Caki2 (cell line): Measurements from ENCODE around the gene REPS1. TPM values are rescaled to one million over a fixed set of nuclear protein-coding genes. Genes with fewer than 3 reads are reported as not detected.
"Not testable (repeated sequence)": the region's sequence is repeated elsewhere in the genome, so short reads cannot be mapped to it uniquely, and the experiment has no call there.

ENCODE experiments used
- DNase-seq: peaks from one replicate; pipeline ENCODE4 v3.0.0-alpha.2; 2015; ENCODE audit warnings: low read depth
- in situ Hi-C: cut with HindIII; loops from 2 replicates; pipeline ENCODE4 v1.10.0; 2016; ENCODE audit warnings: low sequenced_read_pairs, low pct_unique_long_range_greater_than_20kb, mixed read lengths
- total RNA-seq: library from RNA; depleted of rRNA; stranded (reverse); fragments of >200 nt; shearing (Covaris generic); gene quantifications from 2 replicates; pipeline ENCODE4 v1.2.3, GENCODE V29; 2014; ENCODE audit warnings: low replicate concordance

REPS1 gene
- total RNA-seq, 1 experiment from 2014 or later, result 33.2 TPM

DNA sequence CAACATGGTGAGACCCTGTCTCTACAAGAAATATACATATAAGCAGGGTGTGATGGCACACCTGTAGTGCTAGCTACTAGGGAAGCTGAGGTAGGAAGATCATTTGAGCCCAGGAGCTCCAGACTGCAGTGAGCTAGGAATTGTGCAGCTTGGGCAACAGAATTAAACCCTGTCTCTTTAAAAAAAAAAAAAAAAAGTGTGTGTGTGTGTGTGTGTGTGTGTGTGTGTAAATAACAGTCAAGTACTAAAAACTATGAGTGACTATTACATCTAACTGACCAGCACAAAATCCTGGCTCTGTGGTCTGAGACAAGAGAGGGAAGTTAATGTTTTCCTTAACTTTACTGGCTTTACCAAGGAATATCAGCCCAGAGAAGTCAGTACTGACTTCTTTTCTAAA is 32.8 kb downstream of the REPS1 start:
- no peak for DNase-seq
- in situ Hi-C loops, result no loop called here

DNA sequence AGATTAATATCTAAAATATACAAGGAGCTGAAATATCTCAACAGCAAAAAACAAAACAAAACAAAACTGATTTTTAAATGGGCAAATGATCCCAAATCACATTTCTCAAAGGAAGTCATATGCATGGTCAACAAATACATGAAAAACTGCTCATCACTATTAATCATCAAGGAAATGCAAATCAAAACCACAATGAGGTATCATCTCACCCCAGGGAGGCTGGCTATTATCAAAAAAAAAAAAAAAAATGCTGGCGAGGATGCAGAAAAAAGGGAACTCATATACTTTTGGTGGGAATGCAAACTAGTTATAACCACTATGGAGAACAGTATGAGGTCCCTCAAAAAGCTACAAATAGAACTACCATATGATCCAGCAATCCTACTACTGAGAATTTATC is 34.6 kb downstream of the REPS1 start:
- in situ Hi-C loops, result no loop called here
- DNase-seq, result no peak

DNA sequence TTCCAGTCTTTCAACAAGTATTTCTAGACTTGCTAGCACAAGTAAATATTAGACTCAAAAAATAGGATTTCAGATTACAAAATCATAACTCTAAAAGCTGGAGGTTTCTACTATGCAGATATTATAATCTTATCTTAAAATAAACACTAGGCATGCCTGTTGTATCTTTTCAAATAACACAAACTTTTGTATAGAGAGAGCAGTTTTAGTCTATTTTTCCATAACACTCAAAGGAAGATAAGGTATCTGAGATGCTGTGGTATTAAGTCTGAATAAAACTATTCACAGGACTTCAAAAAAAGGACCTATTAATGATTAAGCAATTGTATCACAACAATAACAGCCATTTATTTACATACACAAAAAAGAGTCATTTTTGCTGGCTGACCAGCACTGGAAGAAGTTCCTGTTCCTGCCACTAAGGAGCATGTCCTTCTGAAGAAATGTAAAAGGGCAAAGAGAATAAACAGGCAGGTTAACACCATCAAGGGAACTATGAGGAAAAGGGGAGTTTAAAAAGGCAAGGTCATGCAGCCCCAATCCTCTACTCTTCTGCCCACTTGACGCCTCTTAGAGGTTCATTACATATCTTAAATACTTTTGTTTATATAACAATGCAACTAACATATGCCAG is 39.4 kb downstream of the REPS1 start:
- in situ Hi-C loops, result no loop called here
- no peak for DNase-seq

DNA sequence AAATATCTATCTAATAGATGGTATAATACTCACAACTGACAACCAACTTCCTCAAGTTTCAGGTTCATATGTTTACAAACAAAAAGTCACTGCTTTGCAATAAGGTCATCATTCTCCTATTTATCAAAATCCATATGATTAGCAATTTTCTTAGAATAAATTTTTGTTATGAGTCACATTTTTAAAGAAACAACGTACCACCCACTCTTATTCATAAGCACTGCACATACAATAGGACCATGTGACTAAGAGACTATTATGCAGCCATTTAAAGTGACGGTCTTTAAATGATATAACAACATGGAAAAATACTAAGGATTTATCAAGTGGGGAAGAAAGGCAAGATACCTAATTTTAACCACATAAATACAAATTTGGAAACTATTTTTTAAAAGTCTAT is 40.0 kb downstream of the REPS1 start:
- in situ Hi-C loops, result no loop called here
- DNase-seq, result no peak

DNA sequence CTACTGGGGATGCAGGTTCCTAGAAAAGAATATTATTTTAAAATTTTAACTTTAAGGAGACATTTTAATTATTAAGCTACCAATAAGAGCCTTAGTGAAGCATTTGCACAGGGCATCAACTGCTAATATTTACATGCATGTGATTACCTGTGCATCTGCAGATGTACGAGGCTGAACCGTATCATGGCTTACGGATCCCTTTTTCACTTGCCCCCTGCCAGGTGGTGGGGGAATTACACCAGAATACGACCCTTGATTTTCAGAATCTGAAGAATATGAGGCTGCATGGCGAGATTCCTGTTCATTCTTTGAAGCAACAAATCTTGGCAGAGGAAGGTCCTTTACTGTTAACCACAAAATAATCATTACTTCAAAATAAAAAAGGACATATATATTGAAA is 42.7 kb downstream of the REPS1 start:
- in situ Hi-C loops, result no loop called here
- DNase-seq, result no peak

DNA sequence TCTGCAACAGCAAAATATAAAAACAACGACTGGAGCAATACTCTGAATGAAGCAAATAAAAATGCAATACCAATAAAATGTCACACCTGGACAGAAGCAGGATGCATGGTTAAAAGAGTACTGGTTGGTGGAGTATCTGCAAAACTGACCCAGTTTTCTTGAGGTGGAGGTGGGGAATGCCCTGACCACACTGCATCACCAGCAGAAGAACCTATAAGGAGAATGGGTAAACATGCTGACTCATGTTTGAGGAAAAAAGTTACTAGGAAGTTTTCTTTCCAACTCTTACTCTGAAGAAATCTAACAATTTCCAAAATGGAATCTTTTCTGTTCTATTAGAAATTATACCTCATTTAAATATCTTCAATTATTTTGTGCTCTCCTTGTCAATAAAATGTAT is 43.6 kb downstream of the REPS1 start:
- DNase-seq, result peak; percentile 73

DNA sequence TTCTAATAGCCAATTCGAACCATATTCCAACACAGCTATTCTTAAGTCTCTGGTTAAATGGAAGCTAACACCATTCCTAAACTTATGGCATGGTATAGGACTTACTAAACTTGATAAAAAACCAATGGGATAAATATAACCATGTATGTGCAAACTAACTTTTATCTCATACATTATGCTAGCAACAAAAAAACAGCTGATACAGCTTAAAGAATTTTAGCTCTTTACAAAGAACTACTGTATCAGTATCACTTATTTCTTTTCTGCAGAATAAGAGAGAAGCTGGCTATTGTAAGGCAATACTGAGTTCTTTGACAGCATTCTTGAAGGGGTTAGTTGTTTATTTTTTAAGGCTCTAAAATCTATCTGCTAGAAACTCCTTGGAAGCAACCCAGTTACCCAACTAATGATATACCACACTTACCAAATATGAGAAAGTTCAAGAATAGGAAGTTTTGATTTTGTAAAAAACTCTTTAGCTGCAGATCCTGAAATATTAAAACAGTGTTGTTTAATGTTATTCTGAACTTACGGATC is 44.9 kb downstream of the REPS1 start:
- DNase-seq, result no peak
- in situ Hi-C loops, result no loop called here

More for the DNA sequence above, 43.6 kb downstream of the REPS1 start:
- in situ Hi-C loops, result no loop called here

DNA sequence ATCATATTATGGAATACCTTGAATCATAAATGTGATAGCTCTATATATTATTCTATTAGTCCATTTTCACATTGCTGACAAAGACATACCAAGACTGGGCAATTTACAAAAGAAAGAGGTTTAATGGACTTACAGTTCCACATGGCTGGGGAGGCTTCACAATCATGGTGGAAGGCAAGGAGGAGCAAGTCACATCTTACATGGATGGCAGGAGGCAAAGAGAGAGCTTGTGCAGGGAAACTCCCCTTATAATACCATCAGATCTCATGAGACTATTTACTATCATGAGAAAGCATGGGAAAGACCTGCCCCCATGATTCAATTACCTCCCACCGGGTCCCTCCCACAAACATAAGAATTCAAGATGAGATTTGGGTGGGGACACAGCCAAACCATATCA is 51.2 kb downstream of the REPS1 start:
- DNase-seq, in situ Hi-C loops: not testable (repeated sequence)

DNA sequence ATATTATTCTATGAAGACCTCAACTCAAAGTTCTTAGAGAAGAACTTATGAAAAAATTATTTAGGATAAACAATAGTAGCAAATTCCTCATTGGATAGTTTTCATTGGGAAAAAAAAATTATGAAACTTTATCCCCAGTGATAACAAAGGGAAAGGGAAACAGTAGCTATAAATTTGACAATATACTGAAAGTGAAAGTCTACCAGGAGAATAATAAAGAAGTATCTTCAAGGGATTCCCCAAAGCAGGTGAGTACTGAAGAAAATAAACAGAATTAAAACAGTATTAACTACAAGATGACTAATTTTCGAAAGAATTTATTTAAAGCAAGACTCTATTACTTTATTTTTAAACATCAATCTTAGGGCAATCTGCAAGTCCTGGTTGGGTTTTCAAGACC is 56.4 kb downstream of the REPS1 start:
- DNase-seq, result no peak
- in situ Hi-C loops, result no loop called here

DNA sequence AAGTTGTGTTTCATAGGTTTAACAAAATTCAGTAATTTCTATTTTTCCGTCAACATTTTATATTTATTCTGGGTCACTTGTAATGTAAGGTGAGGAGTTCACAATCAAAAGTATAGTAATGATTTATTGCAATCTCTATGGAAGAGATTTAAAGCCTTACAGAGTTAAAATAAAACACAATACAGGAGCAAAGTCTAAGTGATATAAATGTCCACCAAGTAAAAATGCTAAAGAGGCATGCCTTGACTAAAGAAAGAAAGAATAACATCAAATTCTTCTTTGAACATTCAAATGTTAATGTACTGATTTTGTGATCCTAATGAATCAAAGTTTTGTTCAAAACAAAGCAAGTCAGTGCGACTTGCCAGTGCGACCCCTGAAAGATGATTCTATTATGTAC is 61.5 kb downstream of the REPS1 start:
- in situ Hi-C loops, result no loop called here

DNA sequence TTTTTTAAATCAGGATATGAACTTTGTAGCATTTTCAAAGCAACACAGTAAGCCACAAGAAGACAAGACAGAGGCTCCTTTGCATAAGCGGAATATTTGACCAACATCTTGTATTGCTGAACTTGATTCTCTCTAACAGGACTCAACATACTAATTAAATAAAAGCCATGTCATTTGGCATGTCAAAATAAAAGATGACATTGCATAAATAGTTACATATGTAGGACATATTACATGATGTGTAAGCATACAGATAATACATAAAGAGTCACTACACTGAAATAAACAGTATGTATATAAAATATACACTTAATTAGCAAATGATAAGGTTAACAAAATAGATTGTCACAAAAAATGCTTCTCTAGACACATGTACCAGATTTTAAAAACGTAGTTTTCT is 62.2 kb downstream of the REPS1 start:
- DNase-seq, result no peak
- in situ Hi-C loops, result no loop called here

More for the DNA sequence above, 61.5 kb downstream of the REPS1 start:
- DNase-seq, result no peak

DNA sequence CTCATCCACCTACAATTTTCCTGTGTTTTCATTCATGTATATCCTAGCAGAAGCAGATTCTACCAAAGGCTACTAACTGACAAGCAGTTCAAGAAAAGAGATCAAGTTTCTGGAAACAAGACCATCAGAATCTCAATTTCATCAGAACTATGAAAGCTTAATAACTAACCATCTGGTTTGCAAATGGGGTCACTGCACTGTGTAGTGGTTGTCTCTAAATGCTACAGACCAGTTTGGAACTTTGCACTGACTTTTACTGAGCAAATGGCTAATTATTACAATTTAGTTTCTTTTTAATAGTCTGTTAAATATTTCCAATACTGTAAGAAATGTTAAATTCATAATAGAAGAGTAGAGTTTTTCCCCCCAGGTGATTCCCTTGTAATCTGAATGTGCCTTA is 64.5 kb downstream of the REPS1 start:
- in situ Hi-C loops, result no loop called here
- DNase-seq, result no peak

DNA sequence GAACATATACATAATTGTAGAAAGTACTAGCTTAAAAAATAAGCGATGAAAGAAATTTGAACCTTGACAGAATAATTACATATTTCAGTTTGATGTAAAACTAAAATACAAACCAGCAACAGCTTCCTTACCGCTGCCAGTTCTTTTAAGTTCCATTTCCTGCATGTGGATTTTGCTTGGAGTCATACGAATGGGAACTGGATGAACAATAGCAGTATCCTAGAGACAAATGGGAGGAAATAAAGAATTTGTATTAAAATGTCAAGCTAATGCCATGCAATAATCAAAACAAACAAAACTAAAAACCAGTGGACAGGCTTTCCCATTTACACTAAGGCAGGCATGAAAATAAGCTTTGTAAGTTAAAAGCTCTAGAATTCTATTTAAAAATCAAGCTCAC is 67.1 kb downstream of the REPS1 start:
- in situ Hi-C loops, result no loop called here
- DNase-seq, result no peak

DNA sequence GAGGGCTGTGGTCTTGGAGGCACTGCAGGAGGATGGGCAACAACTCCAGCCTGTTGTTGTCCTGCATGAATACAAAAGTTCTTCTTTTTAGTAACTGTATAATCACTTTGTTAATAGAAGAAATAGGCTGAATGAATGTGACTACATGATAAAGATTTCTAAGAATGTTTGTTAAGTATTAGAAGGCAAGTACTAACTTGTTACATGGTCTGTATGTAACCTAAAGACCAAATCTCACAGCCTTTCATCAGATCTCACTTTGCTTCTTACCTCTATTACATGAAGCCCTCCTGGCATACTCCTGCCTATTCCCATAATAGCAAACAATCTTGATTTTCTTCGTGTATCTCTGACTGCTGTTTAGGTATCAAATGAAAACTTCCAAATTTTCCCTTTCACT is 73.4 kb downstream of the REPS1 start:
- in situ Hi-C loops, result no loop called here

DNA sequence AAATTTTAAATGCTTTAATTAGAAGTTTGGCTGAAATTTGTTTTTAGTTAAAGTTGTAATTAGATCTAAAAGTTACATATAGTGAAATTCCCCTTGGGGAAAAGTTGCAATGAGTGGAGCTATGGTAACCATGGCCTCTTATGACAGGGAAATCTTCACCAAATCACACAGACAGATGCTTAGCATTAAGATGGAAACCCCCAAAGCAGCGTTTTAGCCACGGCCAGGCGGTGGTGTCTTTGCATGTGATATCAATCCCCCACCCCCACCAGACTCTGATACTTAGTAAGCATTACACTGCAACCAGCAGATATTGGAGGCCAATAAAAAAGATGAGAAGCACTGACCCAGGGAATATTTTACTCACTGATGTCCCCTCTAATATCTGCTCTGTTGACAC is 75.7 kb downstream of the REPS1 start:
- no peak for DNase-seq
- in situ Hi-C loops, result no loop called here

More for the DNA sequence above, 73.4 kb downstream of the REPS1 start:
- DNase-seq, result no peak

DNA sequence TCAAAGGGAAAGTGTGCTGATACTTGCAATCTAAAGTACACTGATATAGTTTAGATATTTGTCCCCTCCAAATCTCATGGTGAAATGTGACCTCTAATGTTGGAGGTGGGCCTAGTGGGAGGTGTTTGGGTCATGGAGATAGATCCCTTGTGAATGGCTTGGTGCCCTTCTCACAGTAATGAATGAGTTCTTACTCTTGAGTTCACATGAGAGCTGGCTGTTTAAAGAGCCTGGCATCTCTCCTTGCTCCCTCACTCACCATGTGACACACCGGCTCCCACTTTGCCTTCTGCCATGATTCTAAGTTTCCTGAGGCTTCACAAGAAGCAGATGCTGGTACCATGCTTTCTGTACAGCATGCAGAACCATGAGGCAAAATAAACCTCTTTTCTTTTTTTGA is 78.1 kb downstream of the REPS1 start:
- DNase-seq, result no peak
- in situ Hi-C loops, result no loop called here

DNA sequence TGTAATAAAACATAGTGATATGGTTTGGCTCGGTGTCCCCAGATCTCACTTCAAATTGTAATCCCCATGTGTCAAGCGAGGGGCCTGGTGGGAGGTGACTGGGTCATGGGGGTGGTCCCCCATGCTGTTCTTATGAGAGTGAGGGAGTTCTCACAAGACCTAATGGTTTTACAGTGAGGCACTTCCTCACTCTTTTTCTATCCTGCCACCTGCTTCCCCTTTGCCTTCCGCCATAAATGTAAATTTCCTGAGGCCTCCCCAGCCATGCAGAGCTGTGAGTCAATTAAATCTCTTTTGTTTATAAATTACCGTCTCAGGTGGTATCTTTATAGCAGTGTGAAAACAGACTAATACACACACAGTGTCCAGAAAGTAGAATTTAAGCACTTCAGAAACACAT is 78.5 kb downstream of the REPS1 start:
- in situ Hi-C loops, result no loop called here
- DNase-seq, result no peak

DNA sequence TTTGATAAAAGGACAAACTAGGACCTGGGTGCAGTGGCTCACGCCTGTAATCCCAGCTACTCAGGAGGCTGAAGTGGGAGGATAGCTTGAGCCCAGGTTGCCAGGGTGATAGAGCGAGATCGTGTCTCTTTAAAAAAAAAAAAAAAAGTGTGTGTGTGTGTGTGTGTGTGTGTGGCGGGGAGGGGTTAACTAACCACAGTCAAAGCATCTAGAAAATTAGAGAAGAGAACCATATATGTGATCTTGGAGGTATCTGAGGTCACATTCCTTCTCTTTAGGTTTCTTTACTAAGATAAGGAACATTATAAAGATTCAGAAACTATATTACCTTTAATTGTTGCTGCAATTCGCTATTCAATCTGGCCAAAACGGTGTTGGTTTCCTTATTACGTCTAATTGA is 80.9 kb downstream of the REPS1 start:
- no peak for DNase-seq
- in situ Hi-C loops, result no loop called here

DNA sequence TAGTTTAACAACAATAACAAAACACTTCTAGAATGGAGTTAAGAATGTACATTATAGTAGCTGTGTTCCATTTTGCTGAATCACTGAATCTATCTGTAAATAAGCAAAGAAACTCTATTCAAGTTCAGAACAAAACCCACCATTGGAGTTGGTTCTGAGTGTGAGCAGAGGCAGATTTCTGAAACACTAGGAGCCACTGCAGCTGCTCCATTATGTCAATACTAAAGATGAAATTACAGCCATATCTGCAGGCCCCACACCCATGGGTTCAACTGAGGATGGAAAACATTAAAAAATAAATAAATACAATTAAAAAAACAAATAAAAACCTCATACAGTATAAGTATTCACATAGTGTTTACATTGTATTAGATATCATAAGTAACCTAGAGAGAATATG is 91.0 kb downstream of the REPS1 start:
- in situ Hi-C loops, result no loop called here
- no peak for DNase-seq

DNA sequence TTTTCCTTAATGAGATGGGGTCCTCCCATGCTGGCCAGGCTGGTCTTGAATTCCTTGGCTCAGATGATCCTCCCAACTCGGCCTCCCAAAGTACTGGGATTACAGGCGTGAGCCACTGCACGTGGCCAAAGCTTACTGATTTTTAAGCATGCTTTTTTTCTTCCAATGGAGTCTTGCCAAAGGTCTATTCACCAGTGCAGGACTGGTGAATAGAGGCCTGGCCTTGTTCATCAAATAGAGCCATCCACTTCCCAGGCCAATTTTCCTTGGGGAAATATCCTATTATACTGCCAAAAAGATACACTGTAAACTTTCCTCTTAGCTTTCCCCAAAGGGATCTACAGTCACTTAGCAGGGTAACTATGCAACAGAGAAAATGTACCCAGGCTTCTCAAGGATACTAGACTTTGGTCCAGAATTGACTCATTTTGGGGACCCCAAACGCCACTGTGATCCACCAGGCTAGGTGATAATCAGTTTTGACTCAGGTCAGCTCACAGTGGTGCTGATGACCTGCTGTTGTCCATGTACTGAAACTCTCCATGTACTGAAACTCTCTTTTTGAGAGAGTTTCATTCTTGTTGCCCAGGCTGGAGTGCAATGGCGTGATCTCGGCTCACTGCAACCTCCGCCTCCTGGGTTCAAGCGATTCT is 91.8 kb downstream of the REPS1 start:
- no peak for DNase-seq
- in situ Hi-C loops, result no loop called here
